Activated CD8-positive, alpha-beta memory T cell treated with anti-CD3 and anti-CD28 coated beads, Interleukin-2, amount 50 U/mL, for 48 hours (primary cell): Measurements from ENCODE around the gene ETF1.
"Not testable (repeated sequence)": the region's sequence is repeated elsewhere in the genome, so short reads cannot be mapped to it uniquely, and the experiment has no call there.

Experiments used
- DNase-seq: peaks from one replicate; pipeline ENCODE4 v3.0.0-alpha.2; 2020

The ETF1 gene

GRCh38 chr5:138482638-138483037, 60.4 kb downstream of the ETF1 start:
- no peak for DNase-seq

GRCh38 chr5:138476918-138477317, 66.1 kb downstream of the ETF1 start:
- no peak for DNase-seq

- DNase-seq = not testable (repeated sequence)
These were observed 69.9 kb downstream of the ETF1 start for GRCh38 chr5:138473151-138473550.

- DNase-seq = no peak
These were observed 70.7 kb downstream of the ETF1 start for GRCh38 chr5:138472353-138472752.

- no peak for DNase-seq
These were observed 72.0 kb downstream of the ETF1 start for GRCh38 chr5:138471052-138471361.

GRCh38 chr5:138470322-138471051, 72.5 kb downstream of the ETF1 start:
- DNase-seq = no peak

GRCh38 chr5:138469540-138470321, 73.3 kb downstream of the ETF1 start:
- no peak for DNase-seq

- DNase-seq = no peak
These were observed 74.0 kb downstream of the ETF1 start for GRCh38 chr5:138468966-138469539.

GRCh38 chr5:138468133-138468965, 74.7 kb downstream of the ETF1 start:
- DNase-seq = no peak

GRCh38 chr5:138467711-138468132, 75.3 kb downstream of the ETF1 start:
- DNase-seq = no peak

GRCh38 chr5:138466900-138467710, 75.9 kb downstream of the ETF1 start:
- DNase-seq = no peak

- DNase-seq = no peak
These were observed 76.7 kb downstream of the ETF1 start for GRCh38 chr5:138466125-138466899.

- peak; percentile 97 for DNase-seq
These were observed 77.5 kb downstream of the ETF1 start, which contains the start of gene EGR1 for GRCh38 chr5:138465261-138466124. EGR1 (plus strand) TSS chr5:138465479; CDS start chr5:138465762, 283 bp downstream.

GRCh38 chr5:138464388-138465260, 78.4 kb downstream of the ETF1 start:
- DNase-seq = peak; percentile 94

- peak; percentile 98 for DNase-seq
These were observed 79.0 kb downstream of the ETF1 start for GRCh38 chr5:138464008-138464387.

- DNase-seq = no peak
These were observed 79.5 kb downstream of the ETF1 start for GRCh38 chr5:138463419-138464007.

GRCh38 chr5:138461343-138462125, 81.5 kb downstream of the ETF1 start:
- no peak for DNase-seq
